Uterus (tissue), 2 donors: ENCODE data around the gene TCTN2.

Experiments used
- POLR2A ChIP-seq, 2 donors: fragments of 450-650 bp; IDR thresholded peaks; one replicate each; pipeline ENCODE4 v1.6.1; 2016; ENCODE audit warnings: antibody characterized with exemption in 2 of 2, mild to moderate bottlenecking in 1 of 2, moderate library complexity in 1 of 2
- TF ChIP-seq, protein P1 (sequence below), 4 experiments: fragments of 200-600 bp in 2 of 4; fragments of 450-650 bp in 2 of 4; sonication (generic) in 2 of 4; IDR thresholded peaks; one replicate each; pipeline ENCODE4 v1.5.1; 2016 to 2019; ENCODE audit warnings: antibody characterized with exemption in 4 of 4, mild to moderate bottlenecking in 2 of 4, moderate library complexity in 1 of 4

DNA sequence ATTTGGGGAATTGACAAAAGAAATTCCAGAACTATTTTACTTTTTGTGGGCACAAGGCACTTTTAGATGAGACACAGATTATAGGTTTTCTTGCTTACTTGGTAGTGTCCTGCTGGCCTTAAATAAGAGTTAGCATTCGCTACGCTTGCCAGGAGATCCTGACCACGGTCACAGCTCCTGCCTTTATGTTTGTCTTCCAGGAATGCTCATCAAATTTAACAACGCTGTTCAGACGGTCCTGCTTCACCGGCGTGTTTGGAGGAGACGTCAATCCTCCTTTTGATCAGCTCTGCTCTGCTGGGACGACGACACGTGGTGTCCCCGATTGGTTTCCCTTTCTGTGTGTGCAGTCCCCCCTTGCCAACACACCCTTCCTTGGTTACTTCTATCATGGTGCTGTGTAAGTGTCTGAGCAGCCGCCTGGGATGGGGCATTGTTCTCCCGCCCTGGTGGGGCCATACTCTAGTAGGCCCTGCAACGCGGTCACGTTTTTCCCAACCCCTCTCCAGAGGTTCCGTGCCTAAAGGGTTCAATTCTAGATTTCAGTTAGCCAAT is 15.8 kb downstream of the TCTN2 start:
- TF ChIP-seq, protein P1, sequence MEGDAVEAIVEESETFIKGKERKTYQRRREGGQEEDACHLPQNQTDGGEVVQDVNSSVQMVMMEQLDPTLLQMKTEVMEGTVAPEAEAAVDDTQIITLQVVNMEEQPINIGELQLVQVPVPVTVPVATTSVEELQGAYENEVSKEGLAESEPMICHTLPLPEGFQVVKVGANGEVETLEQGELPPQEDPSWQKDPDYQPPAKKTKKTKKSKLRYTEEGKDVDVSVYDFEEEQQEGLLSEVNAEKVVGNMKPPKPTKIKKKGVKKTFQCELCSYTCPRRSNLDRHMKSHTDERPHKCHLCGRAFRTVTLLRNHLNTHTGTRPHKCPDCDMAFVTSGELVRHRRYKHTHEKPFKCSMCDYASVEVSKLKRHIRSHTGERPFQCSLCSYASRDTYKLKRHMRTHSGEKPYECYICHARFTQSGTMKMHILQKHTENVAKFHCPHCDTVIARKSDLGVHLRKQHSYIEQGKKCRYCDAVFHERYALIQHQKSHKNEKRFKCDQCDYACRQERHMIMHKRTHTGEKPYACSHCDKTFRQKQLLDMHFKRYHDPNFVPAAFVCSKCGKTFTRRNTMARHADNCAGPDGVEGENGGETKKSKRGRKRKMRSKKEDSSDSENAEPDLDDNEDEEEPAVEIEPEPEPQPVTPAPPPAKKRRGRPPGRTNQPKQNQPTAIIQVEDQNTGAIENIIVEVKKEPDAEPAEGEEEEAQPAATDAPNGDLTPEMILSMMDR (IDR thresholded peaks at IDR 0.05): no peak
- TF ChIP-seq POLR2A (IDR thresholded peaks at IDR 0.05): no peak
